Right cardiac atrium (tissue), 5 donors: ENCODE results near the gene ATP10B. TPM values are rescaled to one million over a fixed set of nuclear protein-coding genes. Genes with fewer than 3 reads are reported as not detected.

Experiments used
- ATAC-seq, 2 donors: fragments of 200-7000 bp; cut with Tn5 transposase; one replicate each; pipeline versions ENCODE4 v1.8.0 to v1.9.1; 2020; ENCODE audit warnings: moderate library complexity in 2 of 2, mild to moderate bottlenecking in 1 of 2
- DNase-seq, 3 donors: peaks; one replicate each; pipeline ENCODE4 v3.0.0-alpha.2; 2020
- H3K27ac ChIP-seq: one replicate; pipeline ENCODE4 v1.5.1; 2013; ENCODE audit warnings: mild to moderate bottlenecking, low read length, control low read depth, moderate library complexity
- H3K27me3 ChIP-seq: one replicate; pipeline ENCODE4 v1.6.1; 2013; ENCODE audit not compliant: control insufficient read depth, insufficient read depth
- H3K4me1 ChIP-seq: one replicate; pipeline ENCODE4 v1.6.1; 2013; ENCODE audit warnings: low read length; ENCODE audit not compliant: control insufficient read depth, insufficient read depth
- H3K4me3 ChIP-seq: one replicate; pipeline ENCODE4 v1.5.1; 2013; ENCODE audit warnings: low read length, control low read depth
- H3K9me3 ChIP-seq: one replicate; pipeline ENCODE4 v1.6.1; 2013; ENCODE audit warnings: low read length; ENCODE audit not compliant: control insufficient read depth
- WGBS: extraction: QIAGEN DNeasy Blood & Tissue Kit; methylation state at CpG from one replicate; pipeline ENCODE4 v1.1.7; 2013; 5-methylcytosine and 5-hydroxymethylcytosine counted together
- intact Hi-C, 4 donors: fragments of 100-400 bp; cut with DNase I; formaldehyde crosslinking; loops; one replicate each; pipeline versions ENCODE4 v1.11.0 to v1.14.0; 2022 to 2023
- polyA plus RNA-seq: library from polyadenylated mRNA; stranded (reverse); fragments of 200-250 nt; gene quantifications from one replicate; pipeline ENCODE4 v1.2.3, GENCODE V29; 2013
- total RNA-seq, 4 donors: library from RNA; stranded (reverse); fragmentation: NEBNext Ultra II Directional; extraction: Animal tissue kit (Norgen Biotek cat#: 25700); gene quantifications; one replicate each; pipeline ENCODE4 v1.2.1, GENCODE V29; 2021
- donor health status: healthy with polysubstance abuse.
- donor health status: DM: no; HTN: yes; CAD: no.
- donor health status: DM: no; HTN: no; CAD: no.
- donor health status: DM: no; HTN: yes; CAD: no; lungs with severe emphysema.
- donor health status: DM: yes; HTN: yes; CAD: no.

ATP10B gene
- total and polyA plus RNA-seq, 5 donors, result 0.25 TPM; not detected in 4

GRCh38 chr5:160674901-160675300, 177.1 kb downstream of the ATP10B start:
- Histone ChIP-seq H3K9me3 (no peaks in the 10 kb centered on the region), H3K27me3 (no peaks in the 10 kb centered on the region), H3K4me1 (no peaks in the 10 kb centered on the region), H3K4me3 (no peak overlapping the region), H3K27ac (no peak overlapping the region)
- 46% methylated on average over 3 of the region's 3 CpGs for WGBS
- ATAC-seq (no peak), DNase-seq (no peak)
- intact Hi-C loops, result no loop called here

GRCh38 chr5:160672521-160672920, 179.5 kb downstream of the ATP10B start:
- no peaks in the 10 kb centered on the region for H3K27me3 ChIP-seq
- intact Hi-C loops, result no loop called here
- no peak overlapping the region for H3K4me3 ChIP-seq
- ATAC-seq (no peak), DNase-seq (no peak)
- no peak overlapping the region for H3K27ac ChIP-seq
- H3K4me1 ChIP-seq, result no peaks in the 10 kb centered on the region
- 0% methylated on average over 2 of the region's 2 CpGs for WGBS
- no peaks in the 10 kb centered on the region for H3K9me3 ChIP-seq

GRCh38 chr5:160668356-160668755, 183.7 kb downstream of the ATP10B start:
- no peaks in the 10 kb centered on the region for H3K4me1 ChIP-seq
- H3K27me3 ChIP-seq, result no peaks in the 10 kb centered on the region
- WGBS, result 82% methylated on average over 2 of the region's 2 CpGs
- H3K27ac ChIP-seq, result no peak overlapping the region
- H3K4me3 ChIP-seq, result no peak overlapping the region
- no peak for ATAC-seq
- H3K9me3 ChIP-seq, result no peaks in the 10 kb centered on the region
- intact Hi-C loops, result no loop called here
- DNase-seq, result no peak

- whole genome bisulfite sequencing, result 79% methylated on average over 5 of the region's 5 CpGs
- Histone ChIP-seq H3K27ac (no peak overlapping the region), H3K9me3 (no peaks in the 10 kb centered on the region), H3K4me3 (no peak overlapping the region), H3K27me3 (no peaks in the 10 kb centered on the region), H3K4me1 (no peaks in the 10 kb centered on the region)
- no peak for DNase-seq
- no peak for ATAC-seq
- intact Hi-C loops, result no loop called here
Measured at GRCh38 chr5:160667160-160667559, 184.9 kb downstream of the ATP10B start.

GRCh38 chr5:160665460-160665859, 186.6 kb downstream of the ATP10B start:
- intact Hi-C loops, result no loop called here
- ATAC-seq, result no peak
- no peaks in the 10 kb centered on the region for H3K27me3 ChIP-seq
- WGBS, result 52% methylated on average over 3 of the region's 3 CpGs
- H3K9me3 ChIP-seq, result no peaks in the 10 kb centered on the region
- no peak overlapping the region for H3K4me3 ChIP-seq
- H3K27ac ChIP-seq, result no peak overlapping the region
- DNase-seq, result no peak
- H3K4me1 ChIP-seq, result no peaks in the 10 kb centered on the region

GRCh38 chr5:160660132-160660531, 191.9 kb downstream of the ATP10B start:
- ATAC-seq (no peak), DNase-seq (no peak)
- Histone ChIP-seq H3K9me3 (no peaks in the 10 kb centered on the region), H3K4me3 (no peak overlapping the region), H3K27me3 (no peaks in the 10 kb centered on the region), H3K27ac (no peak overlapping the region), H3K4me1 (no peaks in the 10 kb centered on the region)
- intact Hi-C loops, result no loop called here
- WGBS, result 72% methylated on average over 1 of the region's 1 CpG

- intact Hi-C loops, result no loop called here
- 65% methylated on average over 5 of the region's 5 CpGs for WGBS
- Histone ChIP-seq H3K27ac (no peak overlapping the region), H3K4me3 (no peak overlapping the region), H3K9me3 (no peaks in the 10 kb centered on the region), H3K27me3 (no peaks in the 10 kb centered on the region), H3K4me1 (no peaks in the 10 kb centered on the region)
- no peak for DNase-seq
- ATAC-seq, result no peak
Measured at GRCh38 chr5:160657622-160658458, 194.2 kb downstream of the ATP10B start.

- intact Hi-C loops, result no loop called here
- ATAC-seq (peak in 1 of 2 donors; percentile 33), DNase-seq (no peak)
- no peaks in the 10 kb centered on the region for H3K27me3 ChIP-seq
- no peaks in the 10 kb centered on the region for H3K9me3 ChIP-seq
- H3K4me3 ChIP-seq, result no peak overlapping the region
- no peak overlapping the region for H3K27ac ChIP-seq
- 42% methylated on average over 1 of the region's 1 CpG for WGBS
- H3K4me1 ChIP-seq, result no peaks in the 10 kb centered on the region
Measured at GRCh38 chr5:160657068-160657507, 194.9 kb downstream of the ATP10B start.

- H3K27me3 ChIP-seq, result no peaks in the 10 kb centered on the region
- H3K9me3 ChIP-seq, result no peaks in the 10 kb centered on the region
- WGBS, result 88% methylated on average over 8 of the region's 8 CpGs
- H3K4me1 ChIP-seq, result no peaks in the 10 kb centered on the region
- H3K4me3 ChIP-seq, result no peak overlapping the region
- no peak for DNase-seq
- no peak overlapping the region for H3K27ac ChIP-seq
- intact Hi-C loops, result no loop called here
- ATAC-seq, result no peak
Measured at GRCh38 chr5:160655717-160656116, 196.3 kb downstream of the ATP10B start.

- Histone ChIP-seq H3K27me3 (no peaks in the 10 kb centered on the region), H3K4me1 (no peaks in the 10 kb centered on the region), H3K27ac (no peak overlapping the region), H3K9me3 (no peaks in the 10 kb centered on the region), H3K4me3 (no peak overlapping the region)
- intact Hi-C loops, result no loop called here
- ATAC-seq (no peak), DNase-seq (no peak)
- 89% methylated on average over 9 of the region's 9 CpGs for WGBS
Measured at GRCh38 chr5:160651692-160652645, 200.0 kb downstream of the ATP10B start.

- Histone ChIP-seq H3K4me3 (no peak overlapping the region), H3K27me3 (no peaks in the 10 kb centered on the region), H3K4me1 (no peaks in the 10 kb centered on the region), H3K9me3 (no peaks in the 10 kb centered on the region), H3K27ac (no peak overlapping the region)
- DNase-seq, result no peak
- ATAC-seq, result no peak
- intact Hi-C loops, result no loop called here
Measured at GRCh38 chr5:160649304-160649703, 202.7 kb downstream of the ATP10B start.
